Memory B cell (primary cell): ENCODE measurements around the gene PPM1E.

Experiments
- ATAC-seq: fragments of 150-1000 bp; cut with Tn5 transposase; 2 replicates; pipeline ENCODE4 v1.10.0; 2021; ENCODE audit warnings: low read depth, mild to moderate bottlenecking, moderate library complexity
- DNase-seq, 2 donors: peaks; one replicate each; pipeline ENCODE4 v3.0.0; 2022; ENCODE audit warnings: low spot score in 2 of 2
- H3K27ac Mint-ChIP-seq: one replicate; pipeline ENCODE4 v1.8.0; 2022; ENCODE audit warnings: mild to moderate bottlenecking, moderate library complexity, mixed read lengths
- H3K27me3 Mint-ChIP-seq: one replicate; pipeline ENCODE4 v1.8.0; 2022; ENCODE audit warnings: mixed read lengths
- H3K36me3 Mint-ChIP-seq: one replicate; pipeline ENCODE4 v1.8.0; 2022; ENCODE audit warnings: mild to moderate bottlenecking, mixed read lengths
- H3K4me1 Mint-ChIP-seq: one replicate; pipeline ENCODE4 v1.8.0; 2022; ENCODE audit warnings: mixed read lengths
- H3K4me3 Mint-ChIP-seq: one replicate; pipeline ENCODE4 v1.8.0; 2022; ENCODE audit warnings: mild to moderate bottlenecking, moderate library complexity, mixed read lengths
- H3K9me3 Mint-ChIP-seq: one replicate; pipeline ENCODE4 v1.8.0; 2022; ENCODE audit warnings: mixed read lengths

The PPM1E gene

DNA sequence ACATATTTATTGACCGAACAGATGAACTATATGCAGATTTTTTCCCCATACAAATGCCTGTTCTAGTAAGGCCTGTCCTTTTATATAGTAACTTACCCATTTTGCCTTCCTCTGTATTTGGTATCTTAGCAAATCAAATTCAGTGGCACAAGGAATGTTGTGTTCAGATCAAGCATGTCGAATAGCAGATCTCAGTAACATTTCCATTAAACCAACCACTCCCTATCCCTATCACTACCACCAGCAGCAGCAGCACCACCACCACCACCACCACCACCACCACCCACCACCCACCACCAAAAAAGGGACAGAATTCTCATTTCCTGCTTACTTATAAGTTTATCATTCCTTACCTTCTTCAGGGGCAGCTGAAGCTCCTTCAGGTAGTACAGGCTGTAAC lies 256.3 kb downstream of the PPM1E start:
- Mint-ChIP-seq H3K27me3 (no peaks in the 10 kb centered on the region), H3K36me3 (peaks cover 6% of the 10 kb centered on the region), H3K27ac (no peak overlapping the region), H3K4me1 (no peaks in the 10 kb centered on the region), H3K9me3 (no peaks in the 10 kb centered on the region), H3K4me3 (no peak overlapping the region)
- ATAC-seq (no peak), DNase-seq (no peak)

GRCh38 chr17:59018019-59018418 lies 262.4 kb downstream of the PPM1E start:
- no peak for ATAC-seq
- Mint-ChIP-seq H3K36me3 (peaks cover 25% of the 10 kb centered on the region), H3K27me3 (no peaks in the 10 kb centered on the region), H3K9me3 (no peaks in the 10 kb centered on the region), H3K4me3 (no peak overlapping the region), H3K4me1 (no peaks in the 10 kb centered on the region), H3K27ac (no peak overlapping the region)
- DNase-seq: no peak

DNA sequence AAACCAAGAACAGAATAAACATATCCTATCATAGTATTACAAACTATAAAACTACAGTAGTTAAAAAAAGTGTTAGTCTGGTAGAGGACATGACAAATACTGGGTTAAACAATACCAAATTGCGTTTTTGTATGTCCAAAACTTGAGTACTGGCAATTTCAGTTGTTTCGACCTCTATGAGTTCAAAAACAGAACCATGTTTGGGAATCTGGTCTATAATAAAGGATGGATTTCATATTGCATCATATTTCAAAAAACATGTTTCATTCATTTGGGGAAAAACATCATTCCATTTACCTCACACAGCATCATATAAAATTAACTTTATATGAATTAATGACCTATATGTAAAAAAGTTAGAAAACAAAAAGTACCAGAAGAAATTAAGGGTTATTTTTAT lies 269.3 kb downstream of the PPM1E start:
- no peak for ATAC-seq
- Mint-ChIP-seq H3K36me3 (peaks cover 14% of the 10 kb centered on the region), H3K4me3 (no peak overlapping the region), H3K27me3 (no peaks in the 10 kb centered on the region), H3K9me3 (no peaks in the 10 kb centered on the region), H3K4me1 (peaks cover 8% of the 10 kb centered on the region), H3K27ac (no peak overlapping the region)
- DNase-seq: no peak

DNA sequence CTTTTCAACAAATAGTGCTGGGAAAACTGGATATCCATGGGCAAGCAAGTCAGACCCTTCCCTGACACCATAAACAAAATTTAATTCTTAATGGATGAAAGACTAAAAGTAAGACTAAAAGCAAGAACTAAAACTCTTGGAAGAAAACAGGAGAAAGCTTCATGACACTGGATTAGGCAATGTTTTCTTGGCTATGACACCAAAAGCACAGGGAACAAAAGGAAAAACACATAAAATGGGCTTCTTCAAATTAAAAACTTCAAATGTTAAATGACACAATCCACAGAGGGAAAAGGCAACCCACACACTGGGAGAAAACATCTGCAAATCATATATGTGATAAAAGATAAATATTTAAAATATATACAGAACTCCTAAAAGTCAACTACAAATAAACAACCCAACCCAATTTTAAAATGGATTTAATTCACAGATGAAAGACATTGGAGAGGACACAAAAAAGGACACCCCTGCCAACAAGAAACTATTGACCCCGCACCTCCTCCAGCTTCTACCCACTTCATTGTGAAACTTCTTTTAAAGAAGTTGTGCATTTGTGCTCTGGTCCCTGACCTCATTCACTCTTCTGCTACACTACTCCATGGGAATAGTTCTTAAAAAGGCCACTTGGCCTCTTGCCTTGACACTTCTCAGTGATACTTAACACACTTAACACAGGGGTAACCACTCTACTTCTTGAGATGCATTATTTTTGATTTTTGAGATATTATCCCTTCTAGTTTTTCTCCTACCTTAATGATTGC lies 270.7 kb downstream of the PPM1E start:
- peaks cover 8% of the 10 kb centered on the region for H3K4me1 Mint-ChIP-seq
- H3K4me3 Mint-ChIP-seq: no peak overlapping the region
- H3K27me3 Mint-ChIP-seq: no peaks in the 10 kb centered on the region
- ATAC-seq (no peak), DNase-seq (no peak)
- no peaks in the 10 kb centered on the region for H3K9me3 Mint-ChIP-seq
- peaks cover 8% of the 10 kb centered on the region for H3K36me3 Mint-ChIP-seq
- peak overlapping the region; percentile 33 for H3K27ac Mint-ChIP-seq

DNA sequence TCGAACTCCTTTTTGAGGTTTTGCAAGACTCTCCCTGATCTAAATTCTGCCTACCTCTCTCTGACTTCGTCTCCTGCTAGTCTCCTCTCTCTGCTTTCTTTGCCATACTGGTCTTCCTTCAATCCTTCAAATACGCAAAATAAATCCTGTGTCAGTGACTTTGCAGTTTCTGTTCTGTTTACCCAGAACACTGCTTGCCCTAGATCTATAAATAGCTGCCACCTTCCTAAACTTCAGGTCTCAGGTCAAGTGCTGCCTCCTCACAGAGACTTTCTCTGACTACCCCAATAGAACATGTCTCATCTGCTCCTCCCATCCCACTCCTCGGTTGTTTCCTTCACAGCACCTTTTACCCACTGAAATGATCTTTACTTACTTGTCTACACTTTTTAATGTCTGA lies 272.1 kb downstream of the PPM1E start:
- no peaks in the 10 kb centered on the region for H3K27me3 Mint-ChIP-seq
- DNase-seq: no peak
- no peak overlapping the region for H3K4me3 Mint-ChIP-seq
- H3K9me3 Mint-ChIP-seq: no peaks in the 10 kb centered on the region
- no peak for ATAC-seq
- peak overlapping the region; percentile 33 for H3K27ac Mint-ChIP-seq
- H3K4me1 Mint-ChIP-seq: peaks cover 8% of the 10 kb centered on the region
- H3K36me3 Mint-ChIP-seq: peaks cover 10% of the 10 kb centered on the region

DNA sequence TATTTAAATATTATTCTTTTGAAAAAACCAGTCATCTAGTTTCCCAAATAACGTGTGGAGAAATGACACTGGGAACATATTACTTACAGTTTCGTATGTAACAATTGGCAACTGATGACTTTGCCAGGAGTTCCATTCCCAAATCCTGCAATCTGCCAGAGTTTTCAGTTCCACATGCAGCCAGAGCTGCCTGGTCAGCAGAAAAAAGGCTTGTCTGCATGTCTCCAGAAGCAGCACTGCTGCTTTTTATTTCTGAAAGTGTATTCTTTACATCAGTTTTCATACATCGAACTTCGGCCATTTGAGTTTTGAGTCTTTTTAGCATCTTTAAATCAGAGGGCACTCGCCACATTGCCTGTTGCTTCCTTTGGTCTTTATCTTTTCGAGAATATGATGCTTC lies 272.7 kb downstream of the PPM1E start:
- ATAC-seq (no peak), DNase-seq (no peak)
- Mint-ChIP-seq H3K4me3 (no peak overlapping the region), H3K9me3 (no peaks in the 10 kb centered on the region), H3K4me1 (peaks cover 8% of the 10 kb centered on the region), H3K27ac (peak overlapping the region; percentile 33), H3K27me3 (no peaks in the 10 kb centered on the region), H3K36me3 (peaks cover 10% of the 10 kb centered on the region)

- Mint-ChIP-seq H3K9me3 (no peaks in the 10 kb centered on the region), H3K36me3 (peaks cover 12% of the 10 kb centered on the region), H3K4me1 (peaks cover 8% of the 10 kb centered on the region), H3K4me3 (no peak overlapping the region), H3K27me3 (no peaks in the 10 kb centered on the region), H3K27ac (peak overlapping the region; percentile 7)
- no peak for ATAC-seq
- no peak for DNase-seq
Observed at GRCh38 chr17:59030811-59031210, 275.2 kb downstream of the PPM1E start.
